H9 (cell line): ENCODE measurements around the gene MSL3. TPM values are rescaled to one million over a fixed set of nuclear protein-coding genes. Genes with fewer than 3 reads are reported as not detected.

Source experiments
- DNase-seq: peaks from one replicate; pipeline ENCODE4 v3.0.0-alpha.2; 2017
- H2AFZ ChIP-seq: one replicate; pipeline ENCODE4 v1.6.1; 2013; ENCODE audit warnings: mild to moderate bottlenecking, low read length, control low read depth, moderate library complexity
- H2AK5ac ChIP-seq: 2 replicates; pipeline ENCODE4 v1.6.1; 2013; ENCODE audit warnings: low read length, control low read depth, mixed read lengths; ENCODE audit not compliant: insufficient read length
- H2BK120ac ChIP-seq: one replicate; pipeline ENCODE4 v1.6.1; 2013; ENCODE audit warnings: low read depth, mild to moderate bottlenecking, low read length, control low read depth, inconsistent platforms; ENCODE audit not compliant: poor library complexity, severe bottlenecking
- H2BK12ac ChIP-seq: 2 replicates; pipeline ENCODE4 v1.6.1; 2013; ENCODE audit warnings: low read length, control low read depth, mixed read lengths, low read depth; ENCODE audit not compliant: insufficient read length
- H2BK15ac ChIP-seq: 2 replicates; pipeline ENCODE4 v1.6.1; 2013; ENCODE audit warnings: low read depth, low read length, control low read depth
- H2BK20ac ChIP-seq: one replicate; pipeline ENCODE4 v1.6.1; 2013; ENCODE audit warnings: low read depth, mild to moderate bottlenecking, low read length, control low read depth, inconsistent platforms; ENCODE audit not compliant: poor library complexity, severe bottlenecking
- H2BK5ac ChIP-seq: 2 replicates; pipeline ENCODE4 v1.6.1; 2013; ENCODE audit warnings: low read length, control low read depth, mixed read lengths; ENCODE audit not compliant: insufficient read length
- H3K14ac ChIP-seq: 2 replicates; pipeline ENCODE4 v1.6.1; 2013; ENCODE audit warnings: low read length, control low read depth; ENCODE audit not compliant: insufficient read depth
- H3K18ac ChIP-seq: 2 replicates; pipeline ENCODE4 v1.6.1; 2013; ENCODE audit warnings: low read depth, mild to moderate bottlenecking, mixed read lengths, low read length, control low read depth; ENCODE audit not compliant: insufficient read length
- H3K23ac ChIP-seq: 2 replicates; pipeline ENCODE4 v1.6.1; 2013; ENCODE audit warnings: low read length, control low read depth, mixed read lengths, low read depth; ENCODE audit not compliant: insufficient read length
- H3K23me2 ChIP-seq: 2 replicates; pipeline ENCODE4 v1.6.1; 2013; ENCODE audit warnings: low read depth, mild to moderate bottlenecking, mixed read lengths, low read length, control low read depth; ENCODE audit not compliant: insufficient read length, poor library complexity, severe bottlenecking
- H3K27ac ChIP-seq: 2 replicates; pipeline ENCODE4 v1.5.1; 2013; ENCODE audit warnings: low read length, control low read depth, mixed read lengths, low read depth; ENCODE audit not compliant: insufficient read length
- H3K27me3 ChIP-seq: 2 replicates; pipeline ENCODE4 v1.6.1; 2013; ENCODE audit warnings: low read length, control low read depth, inconsistent platforms; ENCODE audit not compliant: insufficient read depth
- H3K4ac ChIP-seq: 2 replicates; pipeline ENCODE4 v1.6.1; 2013; ENCODE audit warnings: low read depth, mild to moderate bottlenecking, control low read depth, inconsistent platforms, low read length, moderate library complexity
- H3K4me1 ChIP-seq: 2 replicates; pipeline ENCODE4 v1.6.1; 2013; ENCODE audit warnings: low read length, control low read depth, inconsistent platforms; ENCODE audit not compliant: insufficient read depth
- H3K4me2 ChIP-seq: 2 replicates; pipeline ENCODE4 v1.6.1; 2013; ENCODE audit warnings: low read length, control low read depth, mixed read lengths; ENCODE audit not compliant: insufficient read length, insufficient read depth
- H3K56ac ChIP-seq: 2 replicates; pipeline ENCODE4 v1.6.1; 2013; ENCODE audit warnings: low read depth, mild to moderate bottlenecking, mixed read lengths, low read length, control low read depth; ENCODE audit not compliant: insufficient read length
- H3K79me1 ChIP-seq: 2 replicates; pipeline ENCODE4 v1.6.1; 2013; ENCODE audit warnings: low read depth, mild to moderate bottlenecking, moderate library complexity, low read length, control low read depth, inconsistent platforms; ENCODE audit not compliant: insufficient read depth, poor library complexity, severe bottlenecking
- H3K79me2 ChIP-seq: 2 replicates; pipeline ENCODE4 v1.6.1; 2013; ENCODE audit warnings: low read length, control low read depth, inconsistent platforms; ENCODE audit not compliant: insufficient read depth
- H3K9ac ChIP-seq: 2 replicates; pipeline ENCODE4 v1.6.1; 2013; ENCODE audit warnings: low read length, control low read depth, mixed read lengths; ENCODE audit not compliant: insufficient read length; ENCODE audit errors: extremely low read depth
- H3K9me3 ChIP-seq: one replicate; pipeline ENCODE4 v1.6.1; 2013; ENCODE audit warnings: low read depth, low read length, inconsistent platforms; ENCODE audit not compliant: control insufficient read depth
- H3T11ph ChIP-seq: one replicate; pipeline ENCODE4 v1.6.1; 2013; ENCODE audit warnings: mild to moderate bottlenecking, low read length, control low read depth, inconsistent platforms
- H4K20me1 ChIP-seq: one replicate; pipeline ENCODE4 v1.6.1; 2013; ENCODE audit not compliant: control insufficient read depth, insufficient read length, insufficient read depth
- H4K5ac ChIP-seq: 2 replicates; pipeline ENCODE4 v1.6.1; 2013; ENCODE audit warnings: low read depth, mild to moderate bottlenecking, mixed read lengths, low read length, control low read depth; ENCODE audit not compliant: insufficient read length
- H4K8ac ChIP-seq: replicated peaks from 2 replicates; pipeline ENCODE4 v1.6.1; 2013; ENCODE audit warnings: low read length, control low read depth, mixed read lengths, low read depth; ENCODE audit not compliant: insufficient read length
- H4K91ac ChIP-seq: 2 replicates; pipeline ENCODE4 v1.6.1; 2013; ENCODE audit warnings: low read depth, mild to moderate bottlenecking, moderate library complexity, mixed read lengths, low read length, control low read depth; ENCODE audit not compliant: insufficient read length
- H3K27ac Mint-ChIP-seq, 3 experiments: 2 replicates in 2 of 3; 3 replicates in 1 of 3; pipeline ENCODE4 v1.8.0; 2020 to 2021; ENCODE audit warnings: mixed read lengths in 3 of 3, mild to moderate bottlenecking in 1 of 3, moderate library complexity in 1 of 3
- H3K27me3 Mint-ChIP-seq: 2 replicates; pipeline ENCODE4 v1.8.0; 2021; ENCODE audit warnings: low read depth, mild to moderate bottlenecking, moderate library complexity, mixed read lengths
- H3K36me3 Mint-ChIP-seq, 3 experiments: 2 replicates in 2 of 3; 3 replicates in 1 of 3; pipeline ENCODE4 v1.8.0; 2020 to 2021; ENCODE audit warnings: low read depth in 3 of 3, mixed read lengths in 3 of 3; ENCODE audit not compliant: insufficient read depth in 1 of 3
- H3K4me1 Mint-ChIP-seq, 2 experiments: 2 replicates each; pipeline ENCODE4 v1.8.0; 2020; ENCODE audit warnings: mixed read lengths in 2 of 2
- H3K4me3 Mint-ChIP-seq, 2 experiments: 2 replicates in 1 of 2; 3 replicates in 1 of 2; pipeline ENCODE4 v1.8.0; 2020 to 2021; ENCODE audit warnings: mild to moderate bottlenecking in 2 of 2, mixed read lengths in 2 of 2, moderate library complexity in 1 of 2
- H3K9me3 Mint-ChIP-seq, 2 experiments: 2 replicates in 1 of 2; 3 replicates in 1 of 2; pipeline ENCODE4 v1.8.0; 2020; ENCODE audit warnings: mild to moderate bottlenecking in 2 of 2, mixed read lengths in 2 of 2, moderate library complexity in 1 of 2
- CTCF ChIP-seq: fragments of 200-600 bp; sonication (generic); conservative IDR thresholded peaks from 3 replicates; pipeline ENCODE4 v1.8.0; 2021; ENCODE audit warnings: antibody characterized with exemption, mild to moderate bottlenecking
- WGBS: extraction: QIAGEN DNeasy Blood & Tissue Kit; methylation state at CpG from one replicate; pipeline ENCODE4 v1.1.7; 2013; ENCODE audit warnings: missing lambda C conversion rate, low lambda C conversion rate, mixed read lengths; ENCODE audit not compliant: insufficient read length; ENCODE audit errors: extremely low coverage; 5-methylcytosine and 5-hydroxymethylcytosine counted together
- total RNA-seq: library from RNA; stranded (reverse); gene quantifications from 2 replicates; pipeline ENCODE4 v1.2.1, GENCODE V29; 2021

The MSL3 gene
- total RNA-seq, 1 experiment from 2014 or later: 13.0 TPM

- Histone ChIP-seq H4K20me1 (no peaks in the 10 kb centered on the region), H2AFZ (no peak overlapping the region), H3K4me2 (no peak overlapping the region), H3K9ac (no peak overlapping the region), H4K91ac (no peak overlapping the region), H2BK20ac (no peak overlapping the region), H4K8ac (no peak overlapping the region), H3K79me2 (no peaks in the 10 kb centered on the region), H3K27me3 (no peaks in the 10 kb centered on the region), H3K14ac (no peak overlapping the region), H4K5ac (no peak overlapping the region), H2BK15ac (no peak overlapping the region), H3K4me1 (no peaks in the 10 kb centered on the region), H2AK5ac (no peak overlapping the region), H3K9me3 (peaks cover 3% of the 10 kb centered on the region), H2BK120ac (no peak overlapping the region), H2BK5ac (no peak overlapping the region), H3K79me1 (no peaks in the 10 kb centered on the region), H2BK12ac (no peak overlapping the region), H3K56ac (no peak overlapping the region), H3K23ac (no peak overlapping the region), H3K4ac (no peak overlapping the region), H3K18ac (no peak overlapping the region), H3T11ph (no peak overlapping the region), H3K23me2 (no peaks in the 10 kb centered on the region), H3K27ac (no peak overlapping the region)
- Mint-ChIP-seq H3K4me1 (0 out of 4 replicates have a peak, but pooled peaks cover 0 to 2% of the 10 kb centered on the region in 2 experiments), H3K9me3 (peaks cover 63 to 73% of the 10 kb centered on the region in 2 experiments), H3K27me3 (no peaks in the 10 kb centered on the region; the same call in 1 of the 2 replicates), H3K4me3 (no peak overlapping the region), H3K36me3 (peaks cover 8 to 41% (median 31%) of the 10 kb centered on the region in 3 experiments), H3K27ac (no peak overlapping the region)
- no peak for TF ChIP-seq CTCF
- DNase-seq: no peak
- WGBS: no CpG with 5 or more reads among the region's 3 CpGs
Measured at GRCh38 chrX:11768039-11768438, 10.0 kb downstream of the MSL3 start.
